Right atrium auricular region (tissue), 2 donors: Measurements from ENCODE around the gene CCDC141. TPM values are rescaled to one million over a fixed set of nuclear protein-coding genes. Genes with fewer than 3 reads are reported as not detected.

Source experiments
- DNase-seq: peaks from one replicate; pipeline ENCODE4 v3.0.0-alpha.2; 2019; ENCODE audit warnings: low spot score
- H3K27ac ChIP-seq, 2 donors: fragments of 200-600 bp; sonication (generic); 1 replicate in 1 of 2; 2 replicates in 1 of 2; pipeline ENCODE4 v1.5.1; 2016 to 2019
- H3K27me3 ChIP-seq, 2 donors: fragments of 200-600 bp; sonication (generic); one replicate each; pipeline versions ENCODE4 v1.5.1 to v1.6.0; 2017 to 2019
- H3K36me3 ChIP-seq: fragments of 200-600 bp; sonication (generic); one replicate; pipeline ENCODE4 v1.5.1; 2016
- H3K4me1 ChIP-seq, 2 donors: fragments of 200-600 bp; sonication (generic); one replicate each; pipeline versions ENCODE4 v1.5.1 to v1.6.0; 2017 to 2019
- H3K4me3 ChIP-seq, 2 donors: fragments of 200-600 bp; sonication (generic); 1 replicate in 1 of 2; 2 replicates in 1 of 2; pipeline ENCODE4 v1.5.1; 2017 to 2019; ENCODE audit warnings: mild to moderate bottlenecking in 1 of 2, moderate library complexity in 1 of 2
- H3K9me3 ChIP-seq, 2 donors: fragments of 200-600 bp; sonication (generic); one replicate each; pipeline ENCODE4 v1.5.1; 2019
- CTCF ChIP-seq, 2 donors: fragments of 200-600 bp; sonication (generic); IDR thresholded peaks; one replicate each; pipeline ENCODE4 v1.5.1; 2019; ENCODE audit warnings: antibody characterized with exemption in 2 of 2
- total RNA-seq, 2 donors: library from RNA; depleted of rRNA; stranded (reverse); fragments of >200 nt; gene quantifications; one replicate each; pipeline ENCODE4 v1.1.0, GENCODE V29; 2016

Gene CCDC141
- total RNA-seq, 2 donors from 2014 or later = 28.9 to 146 TPM

- H3K4me1 ChIP-seq = peaks cover 0 to 13% of the 10 kb centered on the region in 2 donors
- H3K27ac ChIP-seq = no peak overlapping the region
- no peak overlapping the region for H3K4me3 ChIP-seq
- H3K36me3 ChIP-seq = no peaks in the 10 kb centered on the region
- H3K27me3 ChIP-seq = no peaks in the 10 kb centered on the region
- TF ChIP-seq CTCF (IDR thresholded peaks at IDR 0.05) = no peak
- no peak for DNase-seq
- no peaks in the 10 kb centered on the region for H3K9me3 ChIP-seq
Measured at GRCh38 chr2:178912416-178913048, 137.4 kb downstream of the CCDC141 start.

DNA sequence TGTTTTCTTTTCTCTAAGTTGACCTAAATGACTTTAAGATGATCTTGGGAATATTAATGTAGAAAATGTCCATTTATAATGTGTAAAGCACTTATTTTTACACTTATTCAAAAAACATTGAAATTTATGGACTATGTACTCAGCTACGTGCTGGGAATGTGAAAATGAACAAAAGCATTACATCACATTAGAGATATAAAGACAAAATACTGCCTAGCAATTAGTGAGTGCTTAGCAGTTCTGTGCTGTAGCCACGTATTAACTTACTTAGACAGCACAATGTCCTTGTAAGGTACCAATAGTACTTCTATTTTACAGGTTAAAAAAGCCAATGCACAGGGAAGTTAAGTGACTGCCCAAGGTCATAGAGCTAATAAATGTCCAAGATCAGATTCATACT is 138.9 kb downstream of the CCDC141 start:
- H3K4me1 ChIP-seq = peaks cover 0 to 13% of the 10 kb centered on the region in 2 donors
- H3K9me3 ChIP-seq = no peaks in the 10 kb centered on the region
- H3K27ac ChIP-seq = peak overlapping the region in 1 of 2 donors; percentile 20
- DNase-seq = no peak
- H3K27me3 ChIP-seq = no peaks in the 10 kb centered on the region
- no peak overlapping the region for H3K4me3 ChIP-seq
- TF ChIP-seq CTCF (IDR thresholded peaks at IDR 0.05) = no peak
- H3K36me3 ChIP-seq = no peaks in the 10 kb centered on the region

- peak overlapping the region; percentile 2 to 60 for H3K27ac ChIP-seq
Measured at GRCh38 chr2:178910005-178910404, 139.9 kb downstream of the CCDC141 start.

GRCh38 chr2:178909507-178909906 is 140.4 kb downstream of the CCDC141 start:
- TF ChIP-seq CTCF (IDR thresholded peaks at IDR 0.05) = no peak
- H3K27me3 ChIP-seq = no peaks in the 10 kb centered on the region
- H3K36me3 ChIP-seq = no peaks in the 10 kb centered on the region
- DNase-seq = no peak
- H3K4me1 ChIP-seq = peaks cover 0 to 13% of the 10 kb centered on the region in 2 donors
- H3K4me3 ChIP-seq = no peak overlapping the region
- H3K9me3 ChIP-seq = no peaks in the 10 kb centered on the region
- peak overlapping the region; percentile 2 to 60 for H3K27ac ChIP-seq

More at GRCh38 chr2:178910005-178910404, 139.9 kb downstream of the CCDC141 start:
- H3K9me3 ChIP-seq = no peaks in the 10 kb centered on the region
- no peak for TF ChIP-seq CTCF (IDR thresholded peaks at IDR 0.05)
- no peaks in the 10 kb centered on the region for H3K36me3 ChIP-seq
- no peaks in the 10 kb centered on the region for H3K27me3 ChIP-seq
- no peak overlapping the region for H3K4me3 ChIP-seq
- H3K4me1 ChIP-seq = peaks cover 0 to 13% of the 10 kb centered on the region in 2 donors
- DNase-seq = no peak

DNA sequence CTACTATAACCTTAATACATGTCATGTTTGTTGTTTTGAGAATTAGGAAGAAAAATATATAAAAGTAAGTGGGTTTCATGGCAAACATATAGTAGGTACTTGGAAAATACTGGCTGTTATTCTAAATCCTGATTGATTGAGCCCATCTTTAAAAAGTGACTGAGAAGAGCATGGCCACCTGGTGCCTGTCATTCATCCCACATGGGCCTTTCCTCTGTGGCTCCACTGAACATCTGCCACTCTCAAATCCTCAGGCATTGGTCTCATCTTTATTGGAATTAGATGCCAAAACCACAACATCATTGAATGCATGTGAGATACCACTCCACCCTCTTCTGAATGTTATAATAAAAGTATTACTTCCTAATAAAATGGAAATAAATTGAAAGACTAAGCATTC is 141.1 kb downstream of the CCDC141 start:
- Histone ChIP-seq H3K4me3 (no peak overlapping the region), H3K4me1 (peaks cover 0 to 10% of the 10 kb centered on the region in 2 donors), H3K9me3 (no peaks in the 10 kb centered on the region), H3K36me3 (no peaks in the 10 kb centered on the region), H3K27me3 (no peaks in the 10 kb centered on the region), H3K27ac (peak overlapping the region in 1 of 2 donors; percentile 60)
- no peak for TF ChIP-seq CTCF (IDR thresholded peaks at IDR 0.05)
- DNase-seq = no peak

- TF ChIP-seq CTCF (IDR thresholded peaks at IDR 0.05) = no peak
- Histone ChIP-seq H3K27ac (no peak overlapping the region), H3K27me3 (no peaks in the 10 kb centered on the region), H3K9me3 (no peaks in the 10 kb centered on the region), H3K4me1 (peaks cover 0 to 4% of the 10 kb centered on the region in 2 donors), H3K4me3 (no peak overlapping the region), H3K36me3 (no peaks in the 10 kb centered on the region)
- DNase-seq = no peak
Measured at GRCh38 chr2:178905261-178905660, 144.7 kb downstream of the CCDC141 start.
